GM19468 (cell line): Measurements from ENCODE around the gene FILIP1.

ENCODE experiments used
- ATAC-seq: cut with Tn5 transposase; IDR thresholded peaks from one replicate; pipeline ENCODE4 v1.9.1; 2021; ENCODE audit warnings: mild to moderate bottlenecking, moderate library complexity, moderate number of reproducible peaks; ENCODE audit not compliant: unreplicated experiment; ENCODE audit errors: extremely low read depth

The FILIP1 gene

DNA sequence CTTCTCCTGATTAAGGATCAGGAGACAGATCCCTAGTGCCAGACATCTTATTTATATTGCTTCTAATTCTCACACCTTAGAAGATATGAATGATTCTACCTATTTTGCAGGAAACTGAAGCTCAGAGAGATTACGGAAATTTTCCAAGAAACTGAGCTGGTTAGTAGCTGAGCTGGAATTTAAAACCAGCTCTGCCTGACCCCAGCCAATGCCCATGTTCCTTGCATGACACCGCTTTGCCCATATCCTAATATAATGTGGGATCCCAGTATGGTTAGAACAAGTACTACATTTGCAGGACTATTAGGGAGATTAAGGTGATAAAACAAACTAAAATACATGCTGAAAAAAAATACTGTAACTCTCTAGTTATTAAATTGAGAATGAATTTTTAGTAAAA is 210.9 kb downstream of the FILIP1 start:
- ATAC-seq, result no peak

DNA sequence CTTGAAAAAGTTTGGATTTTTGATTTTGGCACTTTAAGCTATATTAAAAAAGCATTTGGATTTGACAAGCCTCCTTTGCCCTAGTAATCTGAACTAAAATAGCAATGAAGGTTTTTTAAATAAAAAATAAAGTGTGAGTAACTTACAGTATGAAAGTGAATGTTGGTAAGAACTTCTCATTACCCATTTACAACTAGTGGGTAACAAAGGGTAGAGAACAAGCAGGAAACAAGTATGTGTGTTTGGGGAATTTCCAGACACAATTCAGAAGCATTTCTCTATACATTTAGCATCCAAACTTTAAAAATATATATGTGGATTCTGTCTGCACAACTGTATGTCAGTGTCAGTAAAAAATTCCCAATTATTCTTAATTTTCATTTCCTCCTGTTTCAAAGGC is 211.9 kb downstream of the FILIP1 start:
- ATAC-seq, result no peak

DNA sequence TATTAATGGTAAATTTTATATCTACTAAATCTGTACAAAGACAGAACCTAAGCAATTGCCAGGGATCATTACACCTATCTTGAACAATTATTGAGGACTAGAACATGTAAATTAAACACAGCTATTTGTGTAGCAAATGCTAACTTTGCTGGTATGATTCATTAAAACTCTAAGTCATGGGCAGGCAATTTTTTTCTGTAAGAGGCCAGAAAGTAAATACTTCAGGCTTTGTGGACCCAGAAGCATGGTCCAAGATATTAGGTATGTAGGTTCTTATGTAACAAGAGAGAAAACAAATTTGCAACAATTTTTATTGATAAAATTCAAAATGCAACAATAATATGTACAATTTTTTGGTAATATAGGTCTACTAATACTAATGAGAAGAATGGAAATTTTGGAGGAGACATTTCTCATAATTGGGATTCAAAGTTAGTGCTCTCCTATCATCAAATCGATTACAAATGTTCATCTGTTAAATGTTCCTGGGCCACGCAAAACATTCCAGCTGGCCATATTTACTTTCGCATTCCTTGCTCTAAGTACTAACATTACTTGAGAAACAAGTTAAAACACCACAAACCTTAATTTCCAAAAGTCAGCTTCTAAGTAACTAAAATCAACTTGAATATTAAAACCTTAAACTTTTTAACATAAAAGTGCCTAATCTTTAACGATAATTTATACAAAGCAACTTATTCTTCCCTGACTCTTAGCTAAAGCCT is 213.3 kb downstream of the FILIP1 start:
- no peak for ATAC-seq

GRCh38 chr6:75279418-75279817 is 214.2 kb downstream of the FILIP1 start:
- ATAC-seq, result no peak

GRCh38 chr6:75278474-75279077 is 215.0 kb downstream of the FILIP1 start:
- no peak for ATAC-seq

DNA sequence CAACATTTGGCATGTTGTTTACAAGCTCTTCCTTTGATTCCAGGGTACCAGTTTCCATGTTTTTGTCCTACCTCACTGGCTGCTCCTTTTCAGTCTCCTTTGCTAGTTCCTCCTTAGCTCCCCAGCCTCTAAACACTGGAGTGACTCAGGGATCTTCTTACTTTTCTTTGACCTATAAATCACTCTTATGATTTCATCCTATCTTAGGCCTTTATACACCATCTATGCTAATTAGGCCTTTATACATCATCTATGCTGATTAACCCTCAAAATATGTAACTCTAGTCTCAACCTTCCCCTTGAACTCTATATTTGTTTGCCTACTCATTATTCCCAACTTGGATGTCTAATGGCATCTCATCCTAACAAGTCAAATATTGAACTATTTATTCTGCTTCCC is 218.5 kb downstream of the FILIP1 start:
- ATAC-seq, result no peak

DNA sequence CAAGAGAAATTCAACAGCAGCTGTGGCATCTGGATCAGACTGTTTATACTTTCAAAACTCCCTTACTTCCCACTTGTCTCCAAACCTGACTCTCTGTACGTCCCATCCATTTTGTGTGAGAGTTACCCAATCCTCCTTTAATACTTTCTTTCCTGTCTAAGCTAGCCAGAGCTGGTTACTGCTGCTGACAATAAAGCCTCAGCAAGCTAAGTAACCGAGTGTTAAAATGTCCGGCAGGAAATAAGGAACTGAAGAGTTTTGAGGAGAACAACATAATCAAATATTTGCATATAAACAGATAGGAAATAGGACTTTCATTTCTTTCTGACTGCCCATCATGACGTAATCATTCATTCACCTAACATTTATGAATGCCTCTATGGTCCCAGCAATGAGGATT is 220.6 kb downstream of the FILIP1 start:
- no peak for ATAC-seq

DNA sequence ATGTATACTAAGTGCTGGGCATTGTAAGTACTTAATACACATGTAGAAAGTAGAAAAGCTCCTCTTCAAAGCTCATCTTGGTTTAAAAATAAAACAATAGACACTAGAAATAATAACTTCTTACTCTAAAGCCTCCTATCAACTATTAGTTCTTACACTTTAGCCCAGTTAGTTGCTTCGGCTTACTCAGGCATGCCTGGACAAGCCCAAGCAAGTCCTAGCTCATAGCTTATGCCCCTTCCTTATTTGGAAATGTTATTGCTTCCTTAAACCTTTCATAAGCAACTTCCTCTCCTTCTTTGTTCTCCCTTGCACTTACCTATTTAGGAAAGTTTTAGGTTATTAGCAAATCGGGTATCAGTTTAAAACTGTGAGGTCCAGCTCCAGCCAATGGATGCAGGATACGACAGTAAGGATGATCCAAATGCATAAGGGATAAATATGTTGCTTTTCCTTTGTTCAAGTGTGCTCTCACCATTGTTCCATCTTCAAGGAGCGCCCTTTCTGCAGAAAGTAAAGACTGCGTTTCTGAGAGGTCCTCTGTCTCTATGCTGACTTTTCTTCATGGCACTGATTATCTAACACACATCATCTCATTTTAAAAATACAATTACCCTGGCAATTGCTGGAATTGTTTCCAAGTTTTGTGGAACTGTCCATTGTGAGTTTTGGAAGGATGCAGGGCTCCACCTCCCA is 221.3 kb downstream of the FILIP1 start:
- no peak for ATAC-seq

DNA sequence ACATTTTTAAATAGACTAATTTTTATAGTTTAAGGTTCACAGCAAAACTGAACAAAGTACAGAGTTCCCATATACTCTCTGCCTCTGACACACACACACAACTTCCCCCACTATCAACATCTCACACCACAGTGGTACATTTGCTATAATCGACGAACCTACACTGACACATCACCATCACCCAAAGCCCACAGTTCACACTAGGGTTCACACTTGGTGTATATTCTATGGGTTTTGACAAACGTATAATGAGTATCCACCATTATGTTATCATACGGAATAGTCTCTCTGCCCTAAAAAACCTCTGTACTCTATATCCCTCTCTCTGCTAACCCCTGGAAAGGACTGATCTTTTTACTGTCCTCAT is 224.6 kb downstream of the FILIP1 start:
- ATAC-seq, result no peak

- no peak for ATAC-seq
These were observed 225.2 kb downstream of the FILIP1 start for GRCh38 chr6:75268121-75268987.

GRCh38 chr6:75267461-75267860 is 226.1 kb downstream of the FILIP1 start:
- ATAC-seq, result no peak

DNA sequence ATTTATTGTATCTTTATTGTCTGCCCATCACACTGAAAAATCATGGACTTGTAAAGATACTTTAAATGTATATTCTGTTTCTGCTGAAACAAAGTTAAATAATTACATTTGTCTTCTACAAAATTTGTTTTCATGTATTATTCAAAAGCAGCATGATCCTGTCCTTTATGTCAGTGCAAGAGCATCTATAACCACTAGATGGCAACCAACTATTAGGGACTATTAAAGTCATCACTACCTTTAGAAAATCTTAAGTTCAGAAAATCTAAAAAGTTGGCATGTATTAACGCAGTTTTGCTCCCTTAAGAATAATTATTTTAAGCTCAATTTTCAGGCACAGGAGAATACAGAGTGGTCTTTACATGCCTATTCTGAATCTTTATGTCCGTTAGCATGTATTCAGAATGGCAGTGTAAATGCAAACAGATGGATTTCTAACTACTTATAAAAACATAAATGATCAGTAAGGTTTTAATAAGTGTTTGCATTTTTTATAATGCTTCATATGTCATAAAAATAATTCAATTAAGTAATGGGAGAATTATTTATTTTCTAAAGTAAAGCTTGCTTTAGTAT is 226.8 kb downstream of the FILIP1 start:
- peak; percentile 49 for ATAC-seq

DNA sequence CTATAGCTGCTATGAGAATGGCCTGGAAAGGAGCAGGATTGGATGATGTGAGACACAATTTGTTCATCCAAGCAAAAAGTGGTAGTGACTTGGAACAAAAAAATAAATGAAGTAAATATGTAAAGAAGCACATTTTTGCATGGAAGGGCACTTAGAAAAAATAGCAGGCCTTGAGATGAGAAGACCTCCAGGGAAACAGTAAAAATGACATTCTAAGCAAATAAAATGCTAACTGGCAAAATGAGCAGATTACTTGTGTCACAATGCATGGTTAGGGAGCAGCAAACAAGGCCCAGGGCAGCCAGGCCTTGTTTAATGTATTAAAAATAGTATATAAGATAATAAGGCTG is 230.2 kb downstream of the FILIP1 start:
- no peak for ATAC-seq

GRCh38 chr6:75262716-75263400 is 230.7 kb downstream of the FILIP1 start:
- no peak for ATAC-seq

- ATAC-seq, result no peak
These were observed 232.3 kb downstream of the FILIP1 start for GRCh38 chr6:75261299-75261698.

DNA sequence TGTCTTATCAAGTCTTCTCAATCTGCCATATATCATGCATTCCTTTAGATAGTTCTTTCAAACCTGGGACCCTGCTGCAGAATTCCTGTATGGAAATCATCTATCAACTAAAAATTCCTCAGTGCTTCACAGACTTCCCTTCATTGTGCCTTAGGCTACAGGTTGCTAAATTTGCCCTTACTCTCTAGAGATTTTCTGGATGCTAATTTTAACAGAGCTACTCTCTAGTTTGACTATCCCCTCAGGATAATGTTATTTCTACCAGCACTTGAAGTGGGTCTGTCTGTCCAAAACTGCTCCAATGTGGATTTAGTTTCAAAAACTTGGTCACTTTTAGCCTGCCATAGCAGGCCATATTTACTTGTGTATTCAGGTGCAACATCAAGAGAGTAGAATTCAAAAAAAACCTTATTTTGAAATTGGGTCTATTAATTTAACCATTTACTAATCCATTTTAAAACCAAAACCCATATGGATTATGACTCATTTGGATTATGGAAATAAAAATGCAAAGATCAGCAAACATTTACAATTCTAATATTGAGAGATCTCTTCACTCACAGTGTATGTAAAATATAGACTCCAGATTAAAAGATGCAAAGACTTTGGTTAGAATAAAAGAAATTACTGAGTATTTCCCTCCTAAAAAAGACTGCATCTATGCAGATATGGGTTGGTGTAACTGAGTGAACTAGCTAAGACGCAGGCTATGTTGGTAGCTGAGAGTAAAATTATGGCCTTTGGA is 236.1 kb downstream of the FILIP1 start:
- ATAC-seq, result no peak

- no peak for ATAC-seq
These were observed 243.0 kb downstream of the FILIP1 start for GRCh38 chr6:75250552-75250951.

GRCh38 chr6:75249837-75250236 is 243.8 kb downstream of the FILIP1 start:
- ATAC-seq, result no peak

DNA sequence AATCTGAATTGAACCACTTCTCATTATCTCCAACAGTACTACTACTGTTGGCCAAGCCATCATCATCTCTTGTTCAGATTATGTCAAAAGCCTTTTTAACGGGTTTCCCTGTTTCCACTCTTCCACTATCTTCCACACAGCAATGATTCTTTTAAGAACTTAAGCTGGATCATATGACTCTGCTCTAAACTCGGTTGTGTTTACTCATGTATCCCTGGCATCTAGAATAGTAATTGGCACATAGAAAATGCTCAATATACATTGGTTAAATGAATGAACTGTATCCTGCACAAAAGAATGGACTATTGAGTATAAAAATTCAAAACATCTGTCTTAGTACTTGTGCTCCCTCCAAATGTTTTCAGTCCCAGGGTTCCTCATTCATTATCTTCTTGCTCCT is 247.2 kb downstream of the FILIP1 start:
- no peak for ATAC-seq
